Loucy (cell line): ENCODE measurements around the gene TENM4.

Source experiments
- EZH2phosphoT487 ChIP-seq: fragments of 200-600 bp; IDR thresholded peaks from 2 replicates; pipeline ENCODE4 v1.6.1; 2018; ENCODE audit warnings: antibody characterized with exemption, mild to moderate bottlenecking, moderate library complexity, borderline replicate concordance
- TF ChIP-seq, protein P1 (sequence below): fragments of 200-600 bp; sonication (generic); conservative IDR thresholded peaks from 2 replicates; pipeline ENCODE4 v1.5.1; 2014; ENCODE audit warnings: mild to moderate bottlenecking, antibody characterized with exemption, low read length

DNA sequence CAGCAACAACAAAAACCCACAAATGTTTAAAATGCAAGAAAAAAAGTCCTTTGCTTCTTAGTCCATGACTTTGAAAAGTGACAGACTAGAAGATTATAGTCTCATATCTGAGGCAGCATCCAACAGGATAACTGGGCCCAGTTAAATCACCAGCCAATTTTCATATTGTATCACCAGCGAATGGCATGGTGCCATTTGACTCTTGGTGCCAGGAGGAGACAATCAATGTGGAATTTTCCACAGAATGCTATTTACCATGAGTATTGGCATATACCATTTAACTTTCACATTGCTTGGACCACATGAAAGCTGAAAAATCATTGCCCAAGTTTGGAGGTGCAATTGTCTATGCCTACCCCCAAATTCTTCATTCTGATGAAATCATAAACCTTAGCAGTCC, 255.5 kb downstream of the TENM4 start:
- TF ChIP-seq, protein P1, sequence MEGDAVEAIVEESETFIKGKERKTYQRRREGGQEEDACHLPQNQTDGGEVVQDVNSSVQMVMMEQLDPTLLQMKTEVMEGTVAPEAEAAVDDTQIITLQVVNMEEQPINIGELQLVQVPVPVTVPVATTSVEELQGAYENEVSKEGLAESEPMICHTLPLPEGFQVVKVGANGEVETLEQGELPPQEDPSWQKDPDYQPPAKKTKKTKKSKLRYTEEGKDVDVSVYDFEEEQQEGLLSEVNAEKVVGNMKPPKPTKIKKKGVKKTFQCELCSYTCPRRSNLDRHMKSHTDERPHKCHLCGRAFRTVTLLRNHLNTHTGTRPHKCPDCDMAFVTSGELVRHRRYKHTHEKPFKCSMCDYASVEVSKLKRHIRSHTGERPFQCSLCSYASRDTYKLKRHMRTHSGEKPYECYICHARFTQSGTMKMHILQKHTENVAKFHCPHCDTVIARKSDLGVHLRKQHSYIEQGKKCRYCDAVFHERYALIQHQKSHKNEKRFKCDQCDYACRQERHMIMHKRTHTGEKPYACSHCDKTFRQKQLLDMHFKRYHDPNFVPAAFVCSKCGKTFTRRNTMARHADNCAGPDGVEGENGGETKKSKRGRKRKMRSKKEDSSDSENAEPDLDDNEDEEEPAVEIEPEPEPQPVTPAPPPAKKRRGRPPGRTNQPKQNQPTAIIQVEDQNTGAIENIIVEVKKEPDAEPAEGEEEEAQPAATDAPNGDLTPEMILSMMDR: no peak
- no peak for TF ChIP-seq EZH2phosphoT487
